ENCODE results near the gene AMER2. TPM values are rescaled to one million over a fixed set of nuclear protein-coding genes. Genes with fewer than 3 reads are reported as not detected.

The AMER2 gene
- polyA plus RNA-seq, 1 donor from 2014 or later: 33.2 TPM

GRCh38 chr13:25203127-25203740, 31.1 kb upstream of the AMER2 start:
- Histone ChIP-seq H4K20me1 (ENCODE audit: insufficient read depth) (no peaks in the 10 kb centered on the region), H3K9me3 (ENCODE audit: low read length) (no peaks in the 10 kb centered on the region), H3K9ac (ENCODE audit: low read length) (no peak overlapping the region), H3K4me3 (ENCODE audit: low read length) (no peak overlapping the region), H3F3A (ENCODE audit: insufficient read depth, low read length, poor library complexity, severe bottlenecking) (no peaks in the 10 kb centered on the region), H3K4me2 (ENCODE audit: low read length) (no peak overlapping the region), H3K79me2 (replicated peaks; ENCODE audit: insufficient read depth, low read length) (no peaks in the 10 kb centered on the region), H3K36me3 (ENCODE audit: insufficient read depth, low read length) (no peaks in the 10 kb centered on the region), H3K27ac (ENCODE audit: low read length) (no peak overlapping the region), H3K27me3 (ENCODE audit: insufficient read depth, low read depth, low read length) (no peaks in the 10 kb centered on the region), H3K9me2 (ENCODE audit: insufficient read depth, low read length) (no peaks in the 10 kb centered on the region), H2AFZ (ENCODE audit: low read depth, low read length) (no peak overlapping the region)
- TF ChIP-seq EP300 (conservative IDR thresholded peaks at IDR 0.05; ENCODE audit: poor library complexity, severe bottlenecking) (no peak), TAF1 (IDR thresholded peaks at IDR 0.05; ENCODE audit: low read depth) (no peak), MXI1 (conservative IDR thresholded peaks at IDR 0.05; ENCODE audit: poor library complexity, severe bottlenecking) (no peak)

GRCh38 chr13:25200783-25201182, 28.7 kb upstream of the AMER2 start:
- no peak for TF ChIP-seq RAD21 (conservative IDR thresholded peaks at IDR 0.05)
- TF ChIP-seq SMC3 (conservative IDR thresholded peaks at IDR 0.05; ENCODE audit: poor library complexity): no peak
- no peak for TF ChIP-seq POLR2AphosphoS5 (IDR thresholded peaks at IDR 0.05)
- no peak for TF ChIP-seq TAF1 (IDR thresholded peaks at IDR 0.05; ENCODE audit: low read depth)
- no peak for TF ChIP-seq EP300 (conservative IDR thresholded peaks at IDR 0.05; ENCODE audit: poor library complexity, severe bottlenecking)
- TF ChIP-seq EZH2 (IDR thresholded peaks at IDR 0.05; ENCODE audit: borderline replicate concordance, insufficient read depth, low read length, poor library complexity, severe bottlenecking): no peak
- no peak for TF ChIP-seq MXI1 (conservative IDR thresholded peaks at IDR 0.05; ENCODE audit: poor library complexity, severe bottlenecking)
- TF ChIP-seq REST (IDR thresholded peaks at IDR 0.05; ENCODE audit: borderline replicate concordance): no peak
- TF ChIP-seq CTCF (IDR thresholded peaks at IDR 0.05; ENCODE audit: poor library complexity, severe bottlenecking): no peak
- no peak overlapping the region for H3K4me2 ChIP-seq (ENCODE audit: low read length)
- no peak overlapping the region for H2AFZ ChIP-seq (ENCODE audit: low read depth, low read length)
- no peak overlapping the region for H3K4me3 ChIP-seq (ENCODE audit: low read length)
- H3K9ac ChIP-seq (ENCODE audit: low read length): no peak overlapping the region
- H3K9me3 ChIP-seq (ENCODE audit: low read length): no peaks in the 10 kb centered on the region
- H3F3A ChIP-seq (ENCODE audit: insufficient read depth, low read length, poor library complexity, severe bottlenecking): no peaks in the 10 kb centered on the region
- no peak overlapping the region for H3K27ac ChIP-seq (ENCODE audit: low read length)
- no peaks in the 10 kb centered on the region for H3K79me2 ChIP-seq (replicated peaks; ENCODE audit: insufficient read depth, low read length)
- H3K9me2 ChIP-seq (ENCODE audit: insufficient read depth, low read length): no peaks in the 10 kb centered on the region
- H3K36me3 ChIP-seq (ENCODE audit: insufficient read depth, low read length): no peaks in the 10 kb centered on the region
- no peaks in the 10 kb centered on the region for H3K27me3 ChIP-seq (ENCODE audit: insufficient read depth, low read depth, low read length)
- H4K20me1 ChIP-seq (ENCODE audit: insufficient read depth): no peaks in the 10 kb centered on the region

Data from neural cell (in vitro differentiated cells).